HEK293 (cell line): ENCODE data around the gene RILPL1.

Source experiments
- CTCF ChIA-PET: fragments of 350-600 bp; formaldehyde crosslinking; extraction: SDS; loops from one replicate; lab custom pipeline; 2021; ENCODE audit warnings: antibody characterized with exemption; lab: Yijun Ruan, JAX
- POLR2A ChIA-PET: fragments of 300-600 bp; formaldehyde crosslinking; extraction: SDS; loops from one replicate; lab custom pipeline; 2020; ENCODE audit warnings: antibody characterized with exemption, inconsistent platforms; lab: Yijun Ruan, JAX
- H3K27ac ChIP-seq: fragments of 200-500 bp; sonication (Bioruptor generic); 2 replicates; pipeline ENCODE4 v1.5.1; 2014; ENCODE audit warnings: low read depth, low read length, control low read depth, inconsistent platforms; ENCODE audit errors: extremely low read depth
- H3K36me3 ChIP-seq, 2 experiments: fragments of 200-500 bp in 1 of 2; sonication (Bioruptor generic) in 1 of 2; 1 replicate in 1 of 2; 2 replicates in 1 of 2; pipeline ENCODE4 v1.5.1; 2014 to 2017; ENCODE audit warnings: inconsistent platforms in 2 of 2, low read length in 2 of 2; ENCODE audit not compliant: control insufficient read depth in 2 of 2, insufficient read depth in 1 of 2
- H3K4me1 ChIP-seq: fragments of 200-500 bp; sonication (Bioruptor generic); 2 replicates; pipeline ENCODE4 v1.5.1; 2014; ENCODE audit warnings: mild to moderate bottlenecking, low read length, inconsistent platforms; ENCODE audit not compliant: control insufficient read depth, insufficient read depth
- H3K4me3 ChIP-seq: 2 replicates; pipeline ENCODE4 v1.5.1; 2011; ENCODE audit warnings: low read depth, mild to moderate bottlenecking, control low read depth, low read length, moderate library complexity
- H3K9me3 ChIP-seq: fragments of 200-500 bp; sonication (Bioruptor generic); 2 replicates; pipeline ENCODE4 v1.5.1; 2014; ENCODE audit warnings: low read depth, low read length, inconsistent platforms; ENCODE audit not compliant: control insufficient read depth, insufficient read depth
- INSM2 ChIP-seq: fragments of 450-650 bp; formaldehyde crosslinking; IDR thresholded peaks from 2 replicates; pipeline ENCODE4 v1.5.1; 2016; ENCODE audit warnings: missing biosample characterization, missing genetic modification characterization
- PATZ1 ChIP-seq: fragments of 450-650 bp; formaldehyde crosslinking; IDR thresholded peaks from 2 replicates; pipeline ENCODE4 v1.5.1; 2016; ENCODE audit warnings: missing biosample characterization, missing genetic modification characterization
- PRDM10 ChIP-seq: fragments of 450-650 bp; formaldehyde crosslinking; IDR thresholded peaks from 2 replicates; pipeline ENCODE4 v1.5.1; 2016; ENCODE audit warnings: missing biosample characterization, missing genetic modification characterization
- PRDM6 ChIP-seq: fragments of 450-650 bp; formaldehyde crosslinking; IDR thresholded peaks from 2 replicates; pipeline ENCODE4 v1.5.1; 2017; ENCODE audit warnings: missing biosample characterization, missing genetic modification characterization
- TRIM28 ChIP-seq: IDR thresholded peaks from 2 replicates; pipeline ENCODE4 v1.6.1; 2011; ENCODE audit warnings: low read length, control low read depth, borderline replicate concordance
- ZBTB17 ChIP-seq: fragments of 450-650 bp; formaldehyde crosslinking; IDR thresholded peaks from 2 replicates; pipeline ENCODE4 v1.5.1; 2016; ENCODE audit warnings: missing biosample characterization, missing genetic modification characterization
- ZBTB20 ChIP-seq: fragments of 450-650 bp; formaldehyde crosslinking; IDR thresholded peaks from 2 replicates; pipeline ENCODE4 v1.5.1; 2016; ENCODE audit warnings: missing biosample characterization, missing genetic modification characterization
- ZBTB21 ChIP-seq: fragments of 450-650 bp; formaldehyde crosslinking; IDR thresholded peaks from 2 replicates; pipeline ENCODE4 v1.5.1; 2017; ENCODE audit warnings: missing biosample characterization, missing genetic modification characterization
- ZNF10 ChIP-seq: fragments of 450-650 bp; formaldehyde crosslinking; IDR thresholded peaks from 2 replicates; pipeline ENCODE4 v1.5.1; 2017; ENCODE audit warnings: missing biosample characterization, missing genetic modification characterization
- ZNF239 ChIP-seq: fragments of 450-650 bp; formaldehyde crosslinking; IDR thresholded peaks from 2 replicates; pipeline ENCODE4 v1.5.1; 2016; ENCODE audit warnings: missing biosample characterization, missing genetic modification characterization
- ZNF292 ChIP-seq: fragments of 450-650 bp; formaldehyde crosslinking; IDR thresholded peaks from 2 replicates; pipeline ENCODE4 v1.5.1; 2016; ENCODE audit warnings: low read depth, missing biosample characterization, missing genetic modification characterization, borderline replicate concordance
- ZNF362 ChIP-seq: fragments of 450-650 bp; formaldehyde crosslinking; IDR thresholded peaks from 2 replicates; pipeline ENCODE4 v1.5.1; 2016; ENCODE audit warnings: missing biosample characterization, missing genetic modification characterization
- ZNF366 ChIP-seq: fragments of 450-650 bp; formaldehyde crosslinking; conservative IDR thresholded peaks from 2 replicates; pipeline ENCODE4 v1.5.1; 2016; ENCODE audit warnings: missing biosample characterization, missing genetic modification characterization
- ZNF488 ChIP-seq: fragments of 450-650 bp; formaldehyde crosslinking; IDR thresholded peaks from 2 replicates; pipeline ENCODE4 v1.5.1; 2016; ENCODE audit warnings: missing biosample characterization, missing genetic modification characterization
- ZNF548 ChIP-seq: fragments of 450-650 bp; formaldehyde crosslinking; IDR thresholded peaks from 2 replicates; pipeline ENCODE4 v1.5.1; 2016; ENCODE audit warnings: missing biosample characterization, missing genetic modification characterization
- ZNF585B ChIP-seq: fragments of 450-650 bp; formaldehyde crosslinking; IDR thresholded peaks from 2 replicates; pipeline ENCODE4 v1.5.1; 2016; ENCODE audit warnings: missing biosample characterization, missing genetic modification characterization
- ZNF610 ChIP-seq: fragments of 450-650 bp; formaldehyde crosslinking; IDR thresholded peaks from 2 replicates; pipeline ENCODE4 v1.5.1; 2016; ENCODE audit warnings: missing biosample characterization, missing genetic modification characterization, borderline replicate concordance
- ZNF629 ChIP-seq: fragments of 450-650 bp; formaldehyde crosslinking; IDR thresholded peaks from 2 replicates; pipeline ENCODE4 v1.5.1; 2017; ENCODE audit warnings: missing biosample characterization, missing genetic modification characterization
- ZNF664 ChIP-seq: fragments of 450-650 bp; formaldehyde crosslinking; IDR thresholded peaks from 2 replicates; pipeline ENCODE4 v1.5.1; 2016; ENCODE audit warnings: missing biosample characterization, missing genetic modification characterization
- ZNF670 ChIP-seq: fragments of 450-650 bp; formaldehyde crosslinking; IDR thresholded peaks from 2 replicates; pipeline ENCODE4 v1.5.1; 2016; ENCODE audit warnings: missing biosample characterization, missing genetic modification characterization, low read depth
- TF ChIP-seq, protein P1 (sequence below): fragments of 450-650 bp; formaldehyde crosslinking; IDR thresholded peaks from 2 replicates; pipeline ENCODE4 v1.5.1; 2016; ENCODE audit warnings: missing biosample characterization, missing genetic modification characterization

RILPL1 gene

GRCh38 chr12:123572391-123572790, 38.9 kb upstream of the RILPL1 start (continued):
- no peak for TF ChIP-seq ZNF610

DNA sequence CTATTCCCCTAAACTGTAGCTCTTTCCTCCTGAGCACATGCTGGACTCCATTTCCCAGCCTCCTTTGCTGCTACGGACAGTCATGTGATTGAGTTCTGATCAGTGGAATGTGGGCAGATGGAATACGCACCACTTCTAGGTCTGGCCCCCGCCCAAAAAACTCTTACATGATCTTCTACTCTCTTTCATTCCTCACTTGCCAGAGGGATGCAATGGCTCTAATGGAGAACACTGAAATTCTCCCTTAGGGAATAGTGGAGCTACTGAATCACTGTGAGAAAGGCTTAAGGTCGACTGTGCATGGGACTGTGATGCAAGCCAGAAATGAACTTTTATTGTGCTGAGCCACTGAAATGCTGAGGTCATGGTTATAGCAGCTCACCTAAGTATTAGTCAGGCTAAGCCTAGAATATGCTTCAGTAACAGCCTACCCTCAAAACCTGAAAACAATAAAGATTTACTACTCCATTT, 37.9 kb upstream of the RILPL1 start:
- ChIA-PET POLR2A (interaction anchor here (0.6 to 1.8 kb wide), 4 partner anchors 12 to 86 kb away, joined by 3 to 11 read pairs (median 3); partner anchors contain the start of gene TMED2), CTCF (interaction anchor here (0.9 to 1.3 kb wide), 2 partner anchors 10 to 12 kb away, joined by 3 to 4 read pairs; no protein-coding TSS in a partner anchor)
- no peaks in the 10 kb centered on the region for H3K36me3 ChIP-seq
- no peak overlapping the region for H3K27ac ChIP-seq
- no peak overlapping the region for H3K4me3 ChIP-seq
- H3K9me3 ChIP-seq: no peaks in the 10 kb centered on the region
- H3K4me1 ChIP-seq: no peaks in the 10 kb centered on the region
- TF ChIP-seq INSM2 (peak; percentile 77; the same call in 1 of the 2 replicates), ZBTB21 (tag by site-specific recombination) (peak; percentile 26; the same call in 1 of the 2 replicates), PRDM10 (peak; percentile 52), TRIM28 (no peak), ZBTB17 (tag by site-specific recombination) (peak; percentile 93), ZNF585B (tag by site-specific recombination) (no peak), ZNF362 (tag by site-specific recombination) (no peak), ZNF366 (tag by site-specific recombination) (0 out of 2 replicates have a peak, but pooled peaks have one; percentile 22), ZBTB20 (tag by site-specific recombination) (peak; percentile 32; the same call in 1 of the 2 replicates), ZNF670 (tag by site-specific recombination) (no peak), ZNF10 (tag by site-specific recombination) (peak; percentile 78; the same call in 1 of the 2 replicates), ZNF239 (tag by site-specific recombination) (no peak), ZNF629 (peak; percentile 41; the same call in 1 of the 2 replicates), ZNF664 (tag by site-specific recombination) (peak; percentile 87), PATZ1 (tag by site-specific recombination) (peak; percentile 45; the same call in 1 of the 2 replicates), ZNF488 (no peak), PRDM6 (no peak), ZNF548 (tag by site-specific recombination) (no peak), ZNF292 (no peak)
- TF ChIP-seq, protein P1, sequence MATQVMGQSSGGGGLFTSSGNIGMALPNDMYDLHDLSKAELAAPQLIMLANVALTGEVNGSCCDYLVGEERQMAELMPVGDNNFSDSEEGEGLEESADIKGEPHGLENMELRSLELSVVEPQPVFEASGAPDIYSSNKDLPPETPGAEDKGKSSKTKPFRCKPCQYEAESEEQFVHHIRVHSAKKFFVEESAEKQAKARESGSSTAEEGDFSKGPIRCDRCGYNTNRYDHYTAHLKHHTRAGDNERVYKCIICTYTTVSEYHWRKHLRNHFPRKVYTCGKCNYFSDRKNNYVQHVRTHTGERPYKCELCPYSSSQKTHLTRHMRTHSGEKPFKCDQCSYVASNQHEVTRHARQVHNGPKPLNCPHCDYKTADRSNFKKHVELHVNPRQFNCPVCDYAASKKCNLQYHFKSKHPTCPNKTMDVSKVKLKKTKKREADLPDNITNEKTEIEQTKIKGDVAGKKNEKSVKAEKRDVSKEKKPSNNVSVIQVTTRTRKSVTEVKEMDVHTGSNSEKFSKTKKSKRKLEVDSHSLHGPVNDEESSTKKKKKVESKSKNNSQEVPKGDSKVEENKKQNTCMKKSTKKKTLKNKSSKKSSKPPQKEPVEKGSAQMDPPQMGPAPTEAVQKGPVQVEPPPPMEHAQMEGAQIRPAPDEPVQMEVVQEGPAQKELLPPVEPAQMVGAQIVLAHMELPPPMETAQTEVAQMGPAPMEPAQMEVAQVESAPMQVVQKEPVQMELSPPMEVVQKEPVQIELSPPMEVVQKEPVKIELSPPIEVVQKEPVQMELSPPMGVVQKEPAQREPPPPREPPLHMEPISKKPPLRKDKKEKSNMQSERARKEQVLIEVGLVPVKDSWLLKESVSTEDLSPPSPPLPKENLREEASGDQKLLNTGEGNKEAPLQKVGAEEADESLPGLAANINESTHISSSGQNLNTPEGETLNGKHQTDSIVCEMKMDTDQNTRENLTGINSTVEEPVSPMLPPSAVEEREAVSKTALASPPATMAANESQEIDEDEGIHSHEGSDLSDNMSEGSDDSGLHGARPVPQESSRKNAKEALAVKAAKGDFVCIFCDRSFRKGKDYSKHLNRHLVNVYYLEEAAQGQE (tag by site-specific recombination): no peak
